ENCODE measurements around the gene PNPLA7.

The PNPLA7 gene

GRCh38 chr9:137492464-137493363, 57.5 kb downstream of the PNPLA7 start:
- DNase-seq: no peak

GRCh38 chr9:137491735-137492432, 58.3 kb downstream of the PNPLA7 start:
- no peak for DNase-seq

GRCh38 chr9:137490532-137491186, 59.5 kb downstream of the PNPLA7 start:
- DNase-seq: no peak

GRCh38 chr9:137488906-137489305, 61.3 kb downstream of the PNPLA7 start:
- no peak for DNase-seq

- DNase-seq: no peak
These were observed 61.9 kb downstream of the PNPLA7 start for GRCh38 chr9:137488327-137488653.

- no peak for DNase-seq
These were observed 62.5 kb downstream of the PNPLA7 start for GRCh38 chr9:137487454-137488326.

GRCh38 chr9:137486545-137487453, 63.4 kb downstream of the PNPLA7 start:
- DNase-seq: no peak

- no peak for DNase-seq
These were observed 64.1 kb downstream of the PNPLA7 start for GRCh38 chr9:137486141-137486490.

- DNase-seq: no peak
These were observed 64.7 kb downstream of the PNPLA7 start for GRCh38 chr9:137485343-137486140.

GRCh38 chr9:137484551-137485315, 65.5 kb downstream of the PNPLA7 start:
- DNase-seq: no peak

- no peak for DNase-seq
These were observed 68.0 kb downstream of the PNPLA7 start for GRCh38 chr9:137482094-137482781.

- DNase-seq: no peak
These were observed 69.2 kb downstream of the PNPLA7 start for GRCh38 chr9:137480686-137481683.

GRCh38 chr9:137479892-137480685, 70.1 kb downstream of the PNPLA7 start:
- DNase-seq: no peak

- DNase-seq: no peak
These were observed 71.0 kb downstream of the PNPLA7 start for GRCh38 chr9:137478962-137479861.

GRCh38 chr9:137478613-137478961, 71.6 kb downstream of the PNPLA7 start:
- no peak for DNase-seq
